ENCODE data around the gene NFIB. TPM values are rescaled to one million over a fixed set of nuclear protein-coding genes. Genes with fewer than 3 reads are reported as not detected.
A peak's percentile ranks its signal among the peaks of the same experiment; 100 is the strongest.

The NFIB gene
- total and polyA plus RNA-seq, 2 of the 4 experiments (the other 2 are of a cell fraction), result 1.4 to 2.0 TPM

GRCh38 chr9:14238518-14238917 lies 75.4 kb downstream of the NFIB start:
- no peaks in the 10 kb centered on the region; the same call in 1 of the 2 replicates for H3K27me3 ChIP-seq (ENCODE audit: control insufficient read depth, insufficient read depth, low read length)
- dilution Hi-C loops (cut with HindIII; ENCODE audit: low sequenced_read_pairs, unreplicated experiment) (no loop called here), in situ Hi-C loops (cut with MboI; ENCODE audit: low sequenced_read_pairs) (no loop called here), intact Hi-C loops (cut with micrococcal nuclease) (no loop called here)
- H4K91ac ChIP-seq (ENCODE audit: insufficient read depth, low read depth, low read length), result no peak overlapping the region
- no peak overlapping the region for H4K5ac ChIP-seq (ENCODE audit: low read depth, low read length)
- H3K23ac ChIP-seq (ENCODE audit: low read depth, low read length), result no peak overlapping the region
- no peak overlapping the region for H3K14ac ChIP-seq (replicated peaks; ENCODE audit: low read depth, low read length)
- POLR2A ChIA-PET (ENCODE audit: unreplicated experiment), result no interaction called here
- CTCF ChIA-PET, result no interaction called here
- no peaks in the 10 kb centered on the region for H4K20me1 ChIP-seq (ENCODE audit: insufficient read depth, low read length)
- WGBS, 2 experiments (ENCODE audit: extremely low coverage in 2 of 2, insufficient read length in 1 of 2), result no CpG with 5 or more reads among the region's 4 CpGs
- no peak overlapping the region for H3K56ac ChIP-seq (ENCODE audit: extremely low read depth, insufficient read depth, low read length)
- H3K4ac ChIP-seq (ENCODE audit: low read depth, low read length), result no peak overlapping the region
- H3K18ac ChIP-seq (ENCODE audit: low read depth, low read length), result no peak overlapping the region
- DNase-seq (peak; percentile 58), ATAC-seq (ENCODE audit: low read depth) (peak; percentile 40)
- no peak overlapping the region for H3K9ac ChIP-seq (ENCODE audit: low read depth, low read length)
- H3K4me3 ChIP-seq (ENCODE audit: insufficient read depth, low read depth, low read length), result no peak overlapping the region
- H2AK5ac ChIP-seq (ENCODE audit: low read depth, low read length), result no peak overlapping the region
- H2AFZ ChIP-seq (replicated peaks; ENCODE audit: low read length, poor library complexity), result no peak overlapping the region
- TF ChIP-seq CHD1 (IDR thresholded peaks at IDR 0.05; ENCODE audit: low read depth, low read length) (no peak), RFX5 (IDR thresholded peaks at IDR 0.05; ENCODE audit: low read depth, low read length) (no peak), CEBPB (IDR thresholded peaks at IDR 0.05; ENCODE audit: low read depth, low read length) (no peak), MXI1 (IDR thresholded peaks at IDR 0.05; ENCODE audit: borderline replicate concordance, low read depth, low read length) (no peak), NFE2L2 (IDR thresholded peaks at IDR 0.05; ENCODE audit: low read depth, low read length) (no peak), FOS (IDR thresholded peaks at IDR 0.05; ENCODE audit: low read depth, low read length) (no peak), RAD21 (IDR thresholded peaks at IDR 0.05; ENCODE audit: low read length) (no peak), USF2 (IDR thresholded peaks at IDR 0.05; ENCODE audit: low read depth, low read length) (no peak), MAFK (IDR thresholded peaks at IDR 0.05; ENCODE audit: low read depth, low read length) (no peak), SMC3 (IDR thresholded peaks at IDR 0.05; ENCODE audit: low read depth, low read length) (no peak), RCOR1 (IDR thresholded peaks at IDR 0.05; ENCODE audit: insufficient replicate concordance, low read length) (no peak), ELK1 (IDR thresholded peaks at IDR 0.05; ENCODE audit: borderline replicate concordance, low read depth, low read length) (no peak), CTCF (conservative IDR thresholded peaks at IDR 0.05; ENCODE audit: low read depth, low read length) (no peak), MAZ (IDR thresholded peaks at IDR 0.05; ENCODE audit: borderline replicate concordance, low read depth, low read length) (no peak), POLR2A (IDR thresholded peaks at IDR 0.05; ENCODE audit: low read depth, low read length) (no peak), BHLHE40 (IDR thresholded peaks at IDR 0.05; ENCODE audit: low read depth, low read length) (no peak)
- H3K36me3 ChIP-seq (ENCODE audit: control insufficient read depth, insufficient read depth, low read length), result no peaks in the 10 kb centered on the region
- no peak overlapping the region for H2AK9ac ChIP-seq (replicated peaks; ENCODE audit: low read depth, low read length, poor library complexity)
- H3K27ac ChIP-seq (ENCODE audit: insufficient read depth, low read length), result no peak overlapping the region
- no TSS peak for BruUV-seq (replicated peaks)
- H3K79me1 ChIP-seq (ENCODE audit: low read depth in 1 of 2, low read length in 2 of 2), result no peaks in the 10 kb centered on the region
- no peaks in the 10 kb centered on the region for H3K9me1 ChIP-seq (ENCODE audit: insufficient read depth, low read length)
- no peak overlapping the region for H2BK15ac ChIP-seq (ENCODE audit: low read depth, low read length)
- no peak overlapping the region for H4K8ac ChIP-seq (ENCODE audit: low read depth in 2 of 2, low read length in 2 of 2)
- peaks cover 5% of the 10 kb centered on the region; the same call in 1 of the 2 replicates for H3K4me1 ChIP-seq (ENCODE audit: control insufficient read depth, insufficient read depth, low read length)
- H3K4me2 ChIP-seq (ENCODE audit: low read depth, low read length), result no peak overlapping the region
- H2BK20ac ChIP-seq (ENCODE audit: low read depth, low read length), result no peak overlapping the region
- H3K9me3 ChIP-seq (ENCODE audit: control insufficient read depth, insufficient read depth, low read length), result no peaks in the 10 kb centered on the region
- no peak overlapping the region for H2BK120ac ChIP-seq (ENCODE audit: low read depth, low read length)
- no peak overlapping the region for H2BK5ac ChIP-seq (ENCODE audit: low read depth, low read length, poor library complexity, severe bottlenecking)
